Neural progenitor cell (in vitro differentiated cells): ENCODE data around the gene UGT1A6.

Experiments used
- EZH2 ChIP-seq: fragments of 200-600 bp; sonication (generic); IDR thresholded peaks from 2 replicates; pipeline ENCODE4 v1.6.1; 2017; ENCODE audit warnings: antibody characterized with exemption, mild to moderate bottlenecking, moderate library complexity
- EZH2phosphoT487 ChIP-seq: fragments of 200-600 bp; sonication (generic); IDR thresholded peaks from 2 replicates; pipeline ENCODE4 v1.6.1; 2017; ENCODE audit warnings: antibody characterized with exemption
- TF ChIP-seq, protein P1 (sequence below): fragments of 200-600 bp; sonication (generic); IDR thresholded peaks from 2 replicates; pipeline ENCODE4 v1.5.1; 2017; ENCODE audit warnings: antibody characterized with exemption, mild to moderate bottlenecking

DNA sequence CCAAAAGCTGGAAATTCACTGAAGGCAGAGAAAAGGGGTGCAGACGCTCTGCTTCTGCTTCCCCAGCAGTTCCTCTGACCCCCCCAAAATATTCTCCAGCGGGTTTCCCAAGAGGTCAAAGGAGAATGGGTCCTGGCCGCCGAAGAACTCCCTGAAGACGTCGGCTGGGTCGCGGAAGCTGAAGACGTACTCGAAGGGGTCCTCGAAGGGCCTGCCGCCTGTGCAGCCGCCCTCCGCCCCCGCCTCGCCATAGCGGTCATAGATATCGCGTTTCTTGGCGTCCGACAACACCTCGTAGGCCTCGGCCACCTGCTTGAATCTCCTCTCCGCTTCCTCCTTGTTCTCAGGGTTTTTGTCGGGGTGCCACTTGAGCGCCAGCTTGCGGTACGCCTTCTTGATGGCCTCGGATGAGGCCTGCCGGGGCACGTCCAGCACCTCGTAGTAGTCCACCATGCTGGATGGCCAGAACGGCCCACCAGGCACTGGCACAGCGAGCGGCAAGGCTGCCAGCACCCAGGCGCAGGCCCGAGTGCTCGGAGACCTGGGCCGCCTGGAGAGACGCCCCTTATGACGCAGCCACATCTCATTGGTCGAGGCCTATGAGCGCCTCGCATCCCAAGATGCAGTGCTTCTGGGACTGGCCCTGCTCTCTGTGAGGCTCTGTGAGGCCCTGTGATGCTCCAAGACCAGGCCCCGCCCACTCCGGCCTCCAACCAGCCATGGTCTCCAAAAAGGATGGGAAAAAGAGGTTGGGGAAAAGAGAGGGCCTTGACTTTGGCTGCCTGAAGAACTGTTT lies 51.0 kb downstream of the UGT1A6 start:
- TF ChIP-seq, protein P1, sequence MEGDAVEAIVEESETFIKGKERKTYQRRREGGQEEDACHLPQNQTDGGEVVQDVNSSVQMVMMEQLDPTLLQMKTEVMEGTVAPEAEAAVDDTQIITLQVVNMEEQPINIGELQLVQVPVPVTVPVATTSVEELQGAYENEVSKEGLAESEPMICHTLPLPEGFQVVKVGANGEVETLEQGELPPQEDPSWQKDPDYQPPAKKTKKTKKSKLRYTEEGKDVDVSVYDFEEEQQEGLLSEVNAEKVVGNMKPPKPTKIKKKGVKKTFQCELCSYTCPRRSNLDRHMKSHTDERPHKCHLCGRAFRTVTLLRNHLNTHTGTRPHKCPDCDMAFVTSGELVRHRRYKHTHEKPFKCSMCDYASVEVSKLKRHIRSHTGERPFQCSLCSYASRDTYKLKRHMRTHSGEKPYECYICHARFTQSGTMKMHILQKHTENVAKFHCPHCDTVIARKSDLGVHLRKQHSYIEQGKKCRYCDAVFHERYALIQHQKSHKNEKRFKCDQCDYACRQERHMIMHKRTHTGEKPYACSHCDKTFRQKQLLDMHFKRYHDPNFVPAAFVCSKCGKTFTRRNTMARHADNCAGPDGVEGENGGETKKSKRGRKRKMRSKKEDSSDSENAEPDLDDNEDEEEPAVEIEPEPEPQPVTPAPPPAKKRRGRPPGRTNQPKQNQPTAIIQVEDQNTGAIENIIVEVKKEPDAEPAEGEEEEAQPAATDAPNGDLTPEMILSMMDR: no peak
- no peak for TF ChIP-seq EZH2
- no peak for TF ChIP-seq EZH2phosphoT487
